ENCODE results near the gene SETDB2.

Gene SETDB2

GRCh38 chr13:49437705-49438104 lies 6.4 kb upstream of the SETDB2 start:
- Histone ChIP-seq H2BK5ac (ENCODE audit: low read length) (no peak overlapping the region), H3K9me3 (replicated peaks in 1 of 2; ENCODE audit: control insufficient read depth in 2 of 2, insufficient read depth in 1 of 2, low read depth in 1 of 2, low read length in 2 of 2) (no peaks in the 10 kb centered on the region), H4K8ac (ENCODE audit: low read depth, low read length) (no peak overlapping the region), H3K4me2 (ENCODE audit: insufficient read depth, low read length, poor library complexity, severe bottlenecking) (no peak overlapping the region), H3K4me3 (ENCODE audit: low read length in 2 of 2) (no peak overlapping the region), H3K9ac (ENCODE audit: low read depth, low read length, poor library complexity) (no peak overlapping the region), H3K4ac (ENCODE audit: low read length) (no peak overlapping the region), H3K27me3 (ENCODE audit: control insufficient read depth in 3 of 3, insufficient read depth in 3 of 3, low read depth in 1 of 3, low read length in 3 of 3) (no peaks in the 10 kb centered on the region), H2AK5ac (ENCODE audit: low read depth, low read length) (no peak overlapping the region), H3K18ac (ENCODE audit: low read length) (no peak overlapping the region), H2BK120ac (ENCODE audit: low read depth, low read length) (no peak overlapping the region), H4K91ac (ENCODE audit: low read depth, low read length, poor library complexity) (no peak overlapping the region), H3K36me3 (replicated peaks in 1 of 2; ENCODE audit: control insufficient read depth in 2 of 2, insufficient read depth in 2 of 2, low read length in 2 of 2) (peaks cover 0 to 14% of the 10 kb centered on the region in 2 donors), H3K4me1 (ENCODE audit: control insufficient read depth in 2 of 2, insufficient read depth in 1 of 2, low read depth in 1 of 2, low read length in 2 of 2) (no peaks in the 10 kb centered on the region), H3K79me1 (ENCODE audit: low read depth, low read length) (no peaks in the 10 kb centered on the region), H3K27ac (replicated peaks; ENCODE audit: low read length) (no peak overlapping the region), H3K14ac (ENCODE audit: low read length) (no peak overlapping the region), H2AFZ (ENCODE audit: low read length) (no peak overlapping the region), H2BK15ac (ENCODE audit: low read length) (no peak overlapping the region), H2BK12ac (ENCODE audit: low read length) (no peak overlapping the region), H3K23ac (ENCODE audit: low read depth, low read length, poor library complexity) (no peak overlapping the region)
- no peak for DNase-seq (ENCODE audit: low spot score)
- no CpG with 5 or more reads among the region's 7 CpGs for WGBS, 2 donors (ENCODE audit: extremely low coverage in 2 of 2, insufficient read length in 2 of 2, insufficient replicate concordance in 1 of 2)

GRCh38 chr13:49439609-49440008 lies 4.5 kb upstream of the SETDB2 start:
- no peak overlapping the region for H2BK120ac ChIP-seq (ENCODE audit: low read depth, low read length)
- DNase-seq (ENCODE audit: low spot score): no peak
- no peak overlapping the region for H3K23ac ChIP-seq (ENCODE audit: low read depth, low read length, poor library complexity)
- H3K18ac ChIP-seq (ENCODE audit: low read length): no peak overlapping the region
- H3K4ac ChIP-seq (ENCODE audit: low read length): no peak overlapping the region
- no peaks in the 10 kb centered on the region for H3K4me1 ChIP-seq (ENCODE audit: control insufficient read depth in 2 of 2, insufficient read depth in 1 of 2, low read depth in 1 of 2, low read length in 2 of 2)
- no peak overlapping the region for H3K14ac ChIP-seq (ENCODE audit: low read length)
- no peaks in the 10 kb centered on the region for H3K9me3 ChIP-seq (replicated peaks in 1 of 2; ENCODE audit: control insufficient read depth in 2 of 2, insufficient read depth in 1 of 2, low read depth in 1 of 2, low read length in 2 of 2)
- H4K8ac ChIP-seq (ENCODE audit: low read depth, low read length): no peak overlapping the region
- no peak overlapping the region for H3K9ac ChIP-seq (ENCODE audit: low read depth, low read length, poor library complexity)
- no peak overlapping the region for H3K4me3 ChIP-seq (ENCODE audit: low read length in 2 of 2)
- no peak overlapping the region for H2BK15ac ChIP-seq (ENCODE audit: low read length)
- no peak overlapping the region for H2AFZ ChIP-seq (ENCODE audit: low read length)
- H3K79me1 ChIP-seq (ENCODE audit: low read depth, low read length): no peaks in the 10 kb centered on the region
- H2BK5ac ChIP-seq (ENCODE audit: low read length): no peak overlapping the region
- H2AK5ac ChIP-seq (ENCODE audit: low read depth, low read length): no peak overlapping the region
- no peaks in the 10 kb centered on the region for H3K27me3 ChIP-seq (ENCODE audit: control insufficient read depth in 3 of 3, insufficient read depth in 3 of 3, low read depth in 1 of 3, low read length in 3 of 3)
- H2BK12ac ChIP-seq (ENCODE audit: low read length): no peak overlapping the region
- H3K4me2 ChIP-seq (ENCODE audit: insufficient read depth, low read length, poor library complexity, severe bottlenecking): no peak overlapping the region
- H3K36me3 ChIP-seq (replicated peaks in 1 of 2; ENCODE audit: control insufficient read depth in 2 of 2, insufficient read depth in 2 of 2, low read length in 2 of 2): peaks cover 0 to 8% of the 10 kb centered on the region in 2 donors
- WGBS, 2 donors (ENCODE audit: extremely low coverage in 2 of 2, insufficient read length in 2 of 2, insufficient replicate concordance in 1 of 2): no CpG with 5 or more reads among the region's 2 CpGs
- H4K91ac ChIP-seq (ENCODE audit: low read depth, low read length, poor library complexity): no peak overlapping the region
- no peak overlapping the region for H3K27ac ChIP-seq (replicated peaks; ENCODE audit: low read length)

GRCh38 chr13:49441312-49441711 lies 2.8 kb upstream of the SETDB2 start:
- peaks cover 0 to 2% of the 10 kb centered on the region in 2 donors for H3K4me1 ChIP-seq (ENCODE audit: control insufficient read depth in 2 of 2, insufficient read depth in 1 of 2, low read depth in 1 of 2, low read length in 2 of 2)

GRCh38 chr13:49441846-49442245 lies 2.2 kb upstream of the SETDB2 start:
- Histone ChIP-seq H2BK5ac (ENCODE audit: low read length) (no peak overlapping the region), H2AK5ac (ENCODE audit: low read depth, low read length) (no peak overlapping the region), H3K9me3 (replicated peaks in 1 of 2; ENCODE audit: control insufficient read depth in 2 of 2, insufficient read depth in 1 of 2, low read depth in 1 of 2, low read length in 2 of 2) (no peaks in the 10 kb centered on the region), H3K4me3 (ENCODE audit: low read length in 2 of 2) (no peak overlapping the region), H3K4me1 (ENCODE audit: control insufficient read depth in 2 of 2, insufficient read depth in 1 of 2, low read depth in 1 of 2, low read length in 2 of 2) (peaks cover 0 to 2% of the 10 kb centered on the region in 2 donors), H4K91ac (ENCODE audit: low read depth, low read length, poor library complexity) (no peak overlapping the region), H3K9ac (ENCODE audit: low read depth, low read length, poor library complexity) (no peak overlapping the region), H3K23ac (ENCODE audit: low read depth, low read length, poor library complexity) (no peak overlapping the region), H3K14ac (ENCODE audit: low read length) (no peak overlapping the region), H2BK12ac (ENCODE audit: low read length) (no peak overlapping the region), H3K36me3 (replicated peaks in 1 of 2; ENCODE audit: control insufficient read depth in 2 of 2, insufficient read depth in 2 of 2, low read length in 2 of 2) (peaks cover 0 to 8% of the 10 kb centered on the region in 2 donors), H2BK15ac (ENCODE audit: low read length) (no peak overlapping the region), H3K27me3 (ENCODE audit: control insufficient read depth in 3 of 3, insufficient read depth in 3 of 3, low read depth in 1 of 3, low read length in 3 of 3) (no peaks in the 10 kb centered on the region), H2AFZ (ENCODE audit: low read length) (no peak overlapping the region), H3K79me1 (ENCODE audit: low read depth, low read length) (no peaks in the 10 kb centered on the region), H3K18ac (ENCODE audit: low read length) (no peak overlapping the region), H2BK120ac (ENCODE audit: low read depth, low read length) (no peak overlapping the region), H3K27ac (replicated peaks; ENCODE audit: low read length) (no peak overlapping the region), H4K8ac (ENCODE audit: low read depth, low read length) (no peak overlapping the region), H3K4ac (ENCODE audit: low read length) (no peak overlapping the region), H3K4me2 (ENCODE audit: insufficient read depth, low read length, poor library complexity, severe bottlenecking) (no peak overlapping the region)
- no CpG with 5 or more reads among the region's 2 CpGs for WGBS, 2 donors (ENCODE audit: extremely low coverage in 2 of 2, insufficient read length in 2 of 2, insufficient replicate concordance in 1 of 2)
- no peak for DNase-seq (ENCODE audit: low spot score)

More at GRCh38 chr13:49441312-49441711, 2.8 kb upstream of the SETDB2 start:
- H4K91ac ChIP-seq (ENCODE audit: low read depth, low read length, poor library complexity): no peak overlapping the region
- no peak overlapping the region for H3K4ac ChIP-seq (ENCODE audit: low read length)
- peaks cover 0 to 8% of the 10 kb centered on the region in 2 donors for H3K36me3 ChIP-seq (replicated peaks in 1 of 2; ENCODE audit: control insufficient read depth in 2 of 2, insufficient read depth in 2 of 2, low read length in 2 of 2)
- no peak overlapping the region for H3K4me2 ChIP-seq (ENCODE audit: insufficient read depth, low read length, poor library complexity, severe bottlenecking)
- no CpG with 5 or more reads among the region's 3 CpGs for WGBS, 2 donors (ENCODE audit: extremely low coverage in 2 of 2, insufficient read length in 2 of 2, insufficient replicate concordance in 1 of 2)
- no peak overlapping the region for H2BK12ac ChIP-seq (ENCODE audit: low read length)
- no peak overlapping the region for H3K14ac ChIP-seq (ENCODE audit: low read length)
- no peak overlapping the region for H2AFZ ChIP-seq (ENCODE audit: low read length)
- H3K79me1 ChIP-seq (ENCODE audit: low read depth, low read length): no peaks in the 10 kb centered on the region
- DNase-seq (ENCODE audit: low spot score): no peak
- H4K8ac ChIP-seq (ENCODE audit: low read depth, low read length): no peak overlapping the region
- H3K23ac ChIP-seq (ENCODE audit: low read depth, low read length, poor library complexity): no peak overlapping the region
- no peaks in the 10 kb centered on the region for H3K9me3 ChIP-seq (replicated peaks in 1 of 2; ENCODE audit: control insufficient read depth in 2 of 2, insufficient read depth in 1 of 2, low read depth in 1 of 2, low read length in 2 of 2)
- H3K27me3 ChIP-seq (ENCODE audit: control insufficient read depth in 3 of 3, insufficient read depth in 3 of 3, low read depth in 1 of 3, low read length in 3 of 3): no peaks in the 10 kb centered on the region
- no peak overlapping the region for H2BK15ac ChIP-seq (ENCODE audit: low read length)
- no peak overlapping the region for H3K9ac ChIP-seq (ENCODE audit: low read depth, low read length, poor library complexity)
- H2BK120ac ChIP-seq (ENCODE audit: low read depth, low read length): no peak overlapping the region
- no peak overlapping the region for H3K4me3 ChIP-seq (ENCODE audit: low read length in 2 of 2)
- H3K27ac ChIP-seq (replicated peaks; ENCODE audit: low read length): no peak overlapping the region
- no peak overlapping the region for H2AK5ac ChIP-seq (ENCODE audit: low read depth, low read length)
- H3K18ac ChIP-seq (ENCODE audit: low read length): no peak overlapping the region
- no peak overlapping the region for H2BK5ac ChIP-seq (ENCODE audit: low read length)

Measured in neuronal stem cell (in vitro differentiated cells).